Nephron (organoid): ENCODE results near the gene KLF11.
"Not testable (repeated sequence)": the region's sequence is repeated elsewhere in the genome, so short reads cannot be mapped to it uniquely, and the experiment has no call there.

Experiments used
- H3K27ac Mint-ChIP-seq, 3 experiments: 2 replicates each; pipeline ENCODE4 v1.8.0; 2020; ENCODE audit warnings: mixed read lengths in 3 of 3, mild to moderate bottlenecking in 2 of 3, moderate library complexity in 1 of 3
- H3K27me3 Mint-ChIP-seq: 2 replicates; pipeline ENCODE4 v1.8.0; 2021; ENCODE audit warnings: low read depth, mild to moderate bottlenecking, moderate library complexity, mixed read lengths
- H3K36me3 Mint-ChIP-seq: 2 replicates; pipeline ENCODE4 v1.8.0; 2020; ENCODE audit warnings: low read depth, mixed read lengths
- H3K4me1 Mint-ChIP-seq: 2 replicates; pipeline ENCODE4 v1.8.0; 2020; ENCODE audit warnings: mixed read lengths
- H3K4me3 Mint-ChIP-seq, 3 experiments: 2 replicates each; pipeline ENCODE4 v1.8.0; 2020; ENCODE audit warnings: mild to moderate bottlenecking in 3 of 3, mixed read lengths in 3 of 3, moderate library complexity in 2 of 3
- H3K9me3 Mint-ChIP-seq: 2 replicates; pipeline ENCODE4 v1.8.0; 2020; ENCODE audit warnings: mixed read lengths
- CTCF ChIP-seq, 3 experiments: fragments of 200-600 bp; sonication (generic); IDR thresholded peaks; one replicate each; pipeline ENCODE4 v1.5.0; 2021; ENCODE audit warnings: antibody characterized with exemption in 3 of 3; ENCODE audit not compliant: unreplicated experiment in 3 of 3

KLF11 gene

GRCh38 chr2:10028988-10029874 lies 14.1 kb upstream of the KLF11 start:
- Mint-ChIP-seq H3K27ac (peak overlapping the region in 2 of 3 experiments; percentile 53 to 73), H3K9me3 (no peaks in the 10 kb centered on the region)

GRCh38 chr2:10029875-10030223 lies 13.5 kb upstream of the KLF11 start:
- no peak for TF ChIP-seq CTCF (IDR thresholded peaks at IDR 0.05; ENCODE audit: unreplicated experiment in 3 of 3)
- Mint-ChIP-seq H3K4me3 (peak overlapping the region in 1 of 3 experiments; percentile 23), H3K27ac (peak overlapping the region; percentile 32 to 73 (median 53)), H3K9me3 (no peaks in the 10 kb centered on the region), H3K36me3 (no peaks in the 10 kb centered on the region), H3K4me1 (peaks cover 12% of the 10 kb centered on the region), H3K27me3 (peaks cover 3% of the 10 kb centered on the region)

More at GRCh38 chr2:10028988-10029874, 14.1 kb upstream of the KLF11 start:
- peaks cover 4% of the 10 kb centered on the region for H3K27me3 Mint-ChIP-seq
- H3K36me3 Mint-ChIP-seq: no peaks in the 10 kb centered on the region
- TF ChIP-seq CTCF (IDR thresholded peaks at IDR 0.05; ENCODE audit: unreplicated experiment in 3 of 3): no peak
- H3K4me1 Mint-ChIP-seq: peaks cover 12% of the 10 kb centered on the region
- no peak overlapping the region for H3K4me3 Mint-ChIP-seq

- Mint-ChIP-seq H3K27me3 (peaks cover 3% of the 10 kb centered on the region), H3K4me3 (peak overlapping the region; percentile 9 to 52 (median 26)), H3K27ac (peak overlapping the region; percentile 32 to 73 (median 53)), H3K4me1 (peaks cover 12% of the 10 kb centered on the region), H3K9me3 (no peaks in the 10 kb centered on the region), H3K36me3 (no peaks in the 10 kb centered on the region)
- no peak for TF ChIP-seq CTCF (IDR thresholded peaks at IDR 0.05; ENCODE audit: unreplicated experiment in 3 of 3)
Measured at GRCh38 chr2:10030311-10030736, 13.0 kb upstream of the KLF11 start.

- not testable (repeated sequence) for H3K36me3 Mint-ChIP-seq, H3K27me3 Mint-ChIP-seq, H3K4me3 Mint-ChIP-seq, H3K9me3 Mint-ChIP-seq
- peak overlapping the region in 2 of 3 experiments; percentile 32 to 73 for H3K27ac Mint-ChIP-seq
- peaks cover 12% of the 10 kb centered on the region for H3K4me1 Mint-ChIP-seq
Measured at GRCh38 chr2:10030798-10031197, 12.6 kb upstream of the KLF11 start.

- peaks cover 3% of the 10 kb centered on the region for H3K27me3 Mint-ChIP-seq
Measured at GRCh38 chr2:10031886-10032745, 11.2 kb upstream of the KLF11 start.

More at GRCh38 chr2:10031886-10032745, 11.2 kb upstream of the KLF11 start:
- Mint-ChIP-seq H3K27ac (no peak overlapping the region), H3K4me3 (no peak overlapping the region), H3K36me3 (no peaks in the 10 kb centered on the region), H3K4me1 (peaks cover 12% of the 10 kb centered on the region), H3K9me3 (no peaks in the 10 kb centered on the region)
- no peak for TF ChIP-seq CTCF (IDR thresholded peaks at IDR 0.05; ENCODE audit: unreplicated experiment in 3 of 3)
